Measurements from ENCODE around the gene VCP. TPM values are rescaled to one million over a fixed set of nuclear protein-coding genes. Genes with fewer than 3 reads are reported as not detected.

Gene VCP
- total and polyA plus RNA-seq, 2 experiments from 2014 or later: 130 to 408 TPM

DNA sequence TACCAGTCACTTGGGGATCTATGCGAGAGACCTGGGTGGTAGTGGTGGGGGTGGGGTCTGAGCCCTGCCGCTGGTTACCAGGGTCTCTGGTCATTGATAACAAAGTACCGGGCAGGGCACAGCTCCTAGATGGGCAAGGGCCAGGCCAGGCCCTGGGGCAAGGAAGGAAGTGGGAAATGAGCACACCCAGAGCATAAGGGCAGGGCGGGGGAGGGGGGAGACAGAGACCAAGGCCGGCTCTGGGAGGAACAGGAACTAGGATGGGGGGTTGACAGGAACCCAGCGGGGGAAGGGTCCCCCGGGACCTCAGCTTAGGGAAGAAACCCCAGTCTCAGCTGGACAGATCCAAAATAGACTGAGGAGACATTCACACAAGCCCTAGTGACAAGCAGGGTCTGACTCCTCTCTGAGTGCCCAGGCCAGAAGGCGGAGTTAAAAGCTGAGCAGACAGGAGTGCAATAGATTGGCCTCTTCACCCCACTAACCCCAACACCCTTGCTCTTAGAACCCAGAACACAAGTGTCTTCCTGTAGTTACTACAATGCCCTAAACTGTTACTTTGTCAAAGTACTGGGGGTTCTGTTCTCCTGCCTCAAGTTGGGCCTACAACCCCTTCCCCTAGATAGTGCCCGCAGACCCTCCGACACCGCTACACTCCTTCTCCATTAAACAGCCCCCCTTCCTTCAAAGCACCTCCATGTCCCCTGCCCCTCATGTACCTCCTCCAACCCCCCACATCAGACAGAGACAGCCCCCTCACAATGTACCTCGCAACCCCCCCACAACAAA lies 42.6 kb upstream of the VCP start:
- peaks cover 14% of the 10 kb centered on the region for H3K27me3 Mint-ChIP-seq (ENCODE audit: insufficient read depth, low read depth, poor library complexity)
- H3K4me2 ChIP-seq: peak overlapping the region; percentile 94
- ATAC-seq: no peak
- peaks cover 16% of the 10 kb centered on the region for H3K4me1 ChIP-seq (ENCODE audit: insufficient read depth)
- TF ChIP-seq STAT1 (IDR thresholded peaks at IDR 0.05; ENCODE audit: unreplicated experiment): no peak
- TF ChIP-seq EZH2phosphoT487 (IDR thresholded peaks at IDR 0.05; ENCODE audit: unreplicated experiment): no peak
- TF ChIP-seq, protein P1, sequence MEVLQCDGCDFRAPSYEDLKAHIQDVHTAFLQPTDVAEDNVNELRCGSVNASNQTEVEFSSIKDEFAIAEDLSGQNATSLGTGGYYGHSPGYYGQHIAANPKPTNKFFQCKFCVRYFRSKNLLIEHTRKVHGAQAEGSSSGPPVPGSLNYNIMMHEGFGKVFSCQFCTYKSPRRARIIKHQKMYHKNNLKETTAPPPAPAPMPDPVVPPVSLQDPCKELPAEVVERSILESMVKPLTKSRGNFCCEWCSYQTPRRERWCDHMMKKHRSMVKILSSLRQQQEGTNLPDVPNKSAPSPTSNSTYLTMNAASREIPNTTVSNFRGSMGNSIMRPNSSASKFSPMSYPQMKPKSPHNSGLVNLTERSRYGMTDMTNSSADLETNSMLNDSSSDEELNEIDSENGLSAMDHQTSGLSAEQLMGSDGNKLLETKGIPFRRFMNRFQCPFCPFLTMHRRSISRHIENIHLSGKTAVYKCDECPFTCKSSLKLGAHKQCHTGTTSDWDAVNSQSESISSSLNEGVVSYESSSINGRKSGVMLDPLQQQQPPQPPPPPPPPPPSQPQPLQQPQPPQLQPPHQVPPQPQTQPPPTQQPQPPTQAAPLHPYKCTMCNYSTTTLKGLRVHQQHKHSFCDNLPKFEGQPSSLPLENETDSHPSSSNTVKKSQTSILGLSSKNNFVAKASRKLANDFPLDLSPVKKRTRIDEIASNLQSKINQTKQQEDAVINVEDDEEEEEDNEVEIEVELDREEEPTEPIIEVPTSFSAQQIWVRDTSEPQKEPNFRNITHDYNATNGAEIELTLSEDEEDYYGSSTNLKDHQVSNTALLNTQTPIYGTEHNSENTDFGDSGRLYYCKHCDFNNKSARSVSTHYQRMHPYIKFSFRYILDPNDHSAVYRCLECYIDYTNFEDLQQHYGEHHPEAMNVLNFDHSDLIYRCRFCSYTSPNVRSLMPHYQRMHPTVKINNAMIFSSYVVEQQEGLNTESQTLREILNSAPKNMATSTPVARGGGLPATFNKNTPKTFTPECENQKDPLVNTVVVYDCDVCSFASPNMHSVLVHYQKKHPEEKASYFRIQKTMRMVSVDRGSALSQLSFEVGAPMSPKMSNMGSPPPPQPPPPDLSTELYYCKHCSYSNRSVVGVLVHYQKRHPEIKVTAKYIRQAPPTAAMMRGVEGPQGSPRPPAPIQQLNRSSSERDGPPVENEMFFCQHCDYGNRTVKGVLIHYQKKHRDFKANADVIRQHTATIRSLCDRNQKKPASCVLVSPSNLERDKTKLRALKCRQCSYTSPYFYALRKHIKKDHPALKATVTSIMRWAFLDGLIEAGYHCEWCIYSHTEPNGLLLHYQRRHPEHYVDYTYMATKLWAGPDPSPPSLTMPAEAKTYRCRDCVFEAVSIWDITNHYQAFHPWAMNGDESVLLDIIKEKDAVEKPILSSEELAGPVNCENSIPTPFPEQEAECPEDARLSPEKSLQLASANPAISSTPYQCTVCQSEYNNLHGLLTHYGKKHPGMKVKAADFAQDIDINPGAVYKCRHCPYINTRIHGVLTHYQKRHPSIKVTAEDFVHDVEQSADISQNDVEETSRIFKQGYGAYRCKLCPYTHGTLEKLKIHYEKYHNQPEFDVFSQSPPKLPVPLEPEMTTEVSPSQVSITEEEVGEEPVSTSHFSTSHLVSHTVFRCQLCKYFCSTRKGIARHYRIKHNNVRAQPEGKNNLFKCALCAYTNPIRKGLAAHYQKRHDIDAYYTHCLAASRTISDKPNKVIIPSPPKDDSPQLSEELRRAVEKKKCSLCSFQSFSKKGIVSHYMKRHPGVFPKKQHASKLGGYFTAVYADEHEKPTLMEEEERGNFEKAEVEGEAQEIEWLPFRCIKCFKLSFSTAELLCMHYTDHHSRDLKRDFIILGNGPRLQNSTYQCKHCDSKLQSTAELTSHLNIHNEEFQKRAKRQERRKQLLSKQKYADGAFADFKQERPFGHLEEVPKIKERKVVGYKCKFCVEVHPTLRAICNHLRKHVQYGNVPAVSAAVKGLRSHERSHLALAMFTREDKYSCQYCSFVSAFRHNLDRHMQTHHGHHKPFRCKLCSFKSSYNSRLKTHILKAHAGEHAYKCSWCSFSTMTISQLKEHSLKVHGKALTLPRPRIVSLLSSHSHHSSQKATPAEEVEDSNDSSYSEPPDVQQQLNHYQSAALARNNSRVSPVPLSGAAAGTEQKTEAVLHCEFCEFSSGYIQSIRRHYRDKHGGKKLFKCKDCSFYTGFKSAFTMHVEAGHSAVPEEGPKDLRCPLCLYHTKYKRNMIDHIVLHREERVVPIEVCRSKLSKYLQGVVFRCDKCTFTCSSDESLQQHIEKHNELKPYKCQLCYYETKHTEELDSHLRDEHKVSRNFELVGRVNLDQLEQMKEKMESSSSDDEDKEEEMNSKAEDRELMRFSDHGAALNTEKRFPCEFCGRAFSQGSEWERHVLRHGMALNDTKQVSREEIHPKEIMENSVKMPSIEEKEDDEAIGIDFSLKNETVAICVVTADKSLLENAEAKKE (CRISPR knock-in tag; IDR thresholded peaks at IDR 0.05): no peak
- TF ChIP-seq NANOG (IDR thresholded peaks at IDR 0.05; ENCODE audit: borderline replicate concordance): no peak
- TF ChIP-seq, protein P2, sequence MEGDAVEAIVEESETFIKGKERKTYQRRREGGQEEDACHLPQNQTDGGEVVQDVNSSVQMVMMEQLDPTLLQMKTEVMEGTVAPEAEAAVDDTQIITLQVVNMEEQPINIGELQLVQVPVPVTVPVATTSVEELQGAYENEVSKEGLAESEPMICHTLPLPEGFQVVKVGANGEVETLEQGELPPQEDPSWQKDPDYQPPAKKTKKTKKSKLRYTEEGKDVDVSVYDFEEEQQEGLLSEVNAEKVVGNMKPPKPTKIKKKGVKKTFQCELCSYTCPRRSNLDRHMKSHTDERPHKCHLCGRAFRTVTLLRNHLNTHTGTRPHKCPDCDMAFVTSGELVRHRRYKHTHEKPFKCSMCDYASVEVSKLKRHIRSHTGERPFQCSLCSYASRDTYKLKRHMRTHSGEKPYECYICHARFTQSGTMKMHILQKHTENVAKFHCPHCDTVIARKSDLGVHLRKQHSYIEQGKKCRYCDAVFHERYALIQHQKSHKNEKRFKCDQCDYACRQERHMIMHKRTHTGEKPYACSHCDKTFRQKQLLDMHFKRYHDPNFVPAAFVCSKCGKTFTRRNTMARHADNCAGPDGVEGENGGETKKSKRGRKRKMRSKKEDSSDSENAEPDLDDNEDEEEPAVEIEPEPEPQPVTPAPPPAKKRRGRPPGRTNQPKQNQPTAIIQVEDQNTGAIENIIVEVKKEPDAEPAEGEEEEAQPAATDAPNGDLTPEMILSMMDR (conservative IDR thresholded peaks at IDR 0.05; ENCODE audit: low read depth in 2 of 2): no peak
- TF ChIP-seq, protein P3, sequence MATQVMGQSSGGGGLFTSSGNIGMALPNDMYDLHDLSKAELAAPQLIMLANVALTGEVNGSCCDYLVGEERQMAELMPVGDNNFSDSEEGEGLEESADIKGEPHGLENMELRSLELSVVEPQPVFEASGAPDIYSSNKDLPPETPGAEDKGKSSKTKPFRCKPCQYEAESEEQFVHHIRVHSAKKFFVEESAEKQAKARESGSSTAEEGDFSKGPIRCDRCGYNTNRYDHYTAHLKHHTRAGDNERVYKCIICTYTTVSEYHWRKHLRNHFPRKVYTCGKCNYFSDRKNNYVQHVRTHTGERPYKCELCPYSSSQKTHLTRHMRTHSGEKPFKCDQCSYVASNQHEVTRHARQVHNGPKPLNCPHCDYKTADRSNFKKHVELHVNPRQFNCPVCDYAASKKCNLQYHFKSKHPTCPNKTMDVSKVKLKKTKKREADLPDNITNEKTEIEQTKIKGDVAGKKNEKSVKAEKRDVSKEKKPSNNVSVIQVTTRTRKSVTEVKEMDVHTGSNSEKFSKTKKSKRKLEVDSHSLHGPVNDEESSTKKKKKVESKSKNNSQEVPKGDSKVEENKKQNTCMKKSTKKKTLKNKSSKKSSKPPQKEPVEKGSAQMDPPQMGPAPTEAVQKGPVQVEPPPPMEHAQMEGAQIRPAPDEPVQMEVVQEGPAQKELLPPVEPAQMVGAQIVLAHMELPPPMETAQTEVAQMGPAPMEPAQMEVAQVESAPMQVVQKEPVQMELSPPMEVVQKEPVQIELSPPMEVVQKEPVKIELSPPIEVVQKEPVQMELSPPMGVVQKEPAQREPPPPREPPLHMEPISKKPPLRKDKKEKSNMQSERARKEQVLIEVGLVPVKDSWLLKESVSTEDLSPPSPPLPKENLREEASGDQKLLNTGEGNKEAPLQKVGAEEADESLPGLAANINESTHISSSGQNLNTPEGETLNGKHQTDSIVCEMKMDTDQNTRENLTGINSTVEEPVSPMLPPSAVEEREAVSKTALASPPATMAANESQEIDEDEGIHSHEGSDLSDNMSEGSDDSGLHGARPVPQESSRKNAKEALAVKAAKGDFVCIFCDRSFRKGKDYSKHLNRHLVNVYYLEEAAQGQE (IDR thresholded peaks at IDR 0.05; ENCODE audit: unreplicated experiment): no peak
- TF ChIP-seq ZNF331 (CRISPR knock-in tag; IDR thresholded peaks at IDR 0.05; ENCODE audit: low read depth): no peak
- TF ChIP-seq, protein P4, sequence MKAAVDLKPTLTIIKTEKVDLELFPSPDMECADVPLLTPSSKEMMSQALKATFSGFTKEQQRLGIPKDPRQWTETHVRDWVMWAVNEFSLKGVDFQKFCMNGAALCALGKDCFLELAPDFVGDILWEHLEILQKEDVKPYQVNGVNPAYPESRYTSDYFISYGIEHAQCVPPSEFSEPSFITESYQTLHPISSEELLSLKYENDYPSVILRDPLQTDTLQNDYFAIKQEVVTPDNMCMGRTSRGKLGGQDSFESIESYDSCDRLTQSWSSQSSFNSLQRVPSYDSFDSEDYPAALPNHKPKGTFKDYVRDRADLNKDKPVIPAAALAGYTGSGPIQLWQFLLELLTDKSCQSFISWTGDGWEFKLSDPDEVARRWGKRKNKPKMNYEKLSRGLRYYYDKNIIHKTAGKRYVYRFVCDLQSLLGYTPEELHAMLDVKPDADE (IDR thresholded peaks at IDR 0.05): no peak
- no peak for TF ChIP-seq JUNB (IDR thresholded peaks at IDR 0.05; ENCODE audit: unreplicated experiment)
- TF ChIP-seq ZNF114 (CRISPR knock-in tag; IDR thresholded peaks at IDR 0.05): no peak
- no peak for TF ChIP-seq EZH2 (IDR thresholded peaks at IDR 0.05; ENCODE audit: low read depth, unreplicated experiment)
- TF ChIP-seq CREB1 (CRISPR knock-in tag; IDR thresholded peaks at IDR 0.05; ENCODE audit: low read depth): no peak
- TF ChIP-seq POLR2AphosphoS5 (IDR thresholded peaks at IDR 0.05; ENCODE audit: low read depth): no peak
- no peaks in the 10 kb centered on the region; the same call in 2 of the 3 replicates for H3K36me3 Mint-ChIP-seq (ENCODE audit: low read depth)
- no peaks in the 10 kb centered on the region for H3K9me2 ChIP-seq (ENCODE audit: insufficient read depth)
- 0 out of 2 replicates have a peak, but pooled peaks cover 7% of the 10 kb centered on the region for H3F3A ChIP-seq (replicated peaks; ENCODE audit: low read depth)
- H3K4me1 Mint-ChIP-seq: peaks cover 39% of the 10 kb centered on the region
- peak; percentile 40 for DNase-seq (ENCODE audit: low spot score)
- H3K4me3 Mint-ChIP-seq: peak overlapping the region; percentile 91
- H3K4me3 ChIP-seq: peak overlapping the region; percentile 68
- peak overlapping the region; percentile 88; the same call in 1 of the 2 replicates for H3K27ac Mint-ChIP-seq
- H4K20me1 ChIP-seq (replicated peaks; ENCODE audit: insufficient read depth): no peaks in the 10 kb centered on the region
- H3K79me2 ChIP-seq (replicated peaks; ENCODE audit: insufficient read depth): peaks cover 13% of the 10 kb centered on the region; the same call in 1 of the 2 replicates
- peak overlapping the region; percentile 92 for H3K27ac ChIP-seq (ENCODE audit: low read depth)
- no peaks in the 10 kb centered on the region for H3K9me3 Mint-ChIP-seq
- no peaks in the 10 kb centered on the region for H3K36me3 ChIP-seq (ENCODE audit: insufficient read depth)
- H3K27me3 ChIP-seq (ENCODE audit: insufficient read depth): no peaks in the 10 kb centered on the region
- H2AFZ ChIP-seq: peak overlapping the region; percentile 78; the same call in 1 of the 2 replicates
